ENCODE data around the gene SCFD2.
"Not testable (repeated sequence)": the region's sequence is repeated elsewhere in the genome, so short reads cannot be mapped to it uniquely, and the experiment has no call there.

The SCFD2 gene

DNA sequence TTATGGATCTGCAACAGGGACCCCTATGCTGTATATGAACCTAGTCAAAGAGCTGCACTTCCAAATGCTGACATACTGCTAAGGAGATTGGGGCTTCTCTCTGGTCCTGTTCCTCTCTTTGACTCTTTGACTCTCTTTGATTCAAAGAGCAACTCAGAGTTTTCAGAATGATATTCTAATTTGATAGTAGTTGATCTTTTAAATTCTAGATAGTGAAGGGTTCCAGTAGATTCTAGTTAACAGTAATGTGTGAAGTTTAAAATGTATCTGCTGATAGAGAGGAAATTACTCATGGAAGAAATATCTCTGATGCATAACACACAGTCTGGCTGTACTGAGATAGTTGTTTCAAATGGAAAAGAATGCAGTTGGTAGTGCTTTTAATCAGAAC, 264.7 kb downstream of the SCFD2 start:
- DNase-seq (ENCODE audit: low spot score) = no peak

DNA sequence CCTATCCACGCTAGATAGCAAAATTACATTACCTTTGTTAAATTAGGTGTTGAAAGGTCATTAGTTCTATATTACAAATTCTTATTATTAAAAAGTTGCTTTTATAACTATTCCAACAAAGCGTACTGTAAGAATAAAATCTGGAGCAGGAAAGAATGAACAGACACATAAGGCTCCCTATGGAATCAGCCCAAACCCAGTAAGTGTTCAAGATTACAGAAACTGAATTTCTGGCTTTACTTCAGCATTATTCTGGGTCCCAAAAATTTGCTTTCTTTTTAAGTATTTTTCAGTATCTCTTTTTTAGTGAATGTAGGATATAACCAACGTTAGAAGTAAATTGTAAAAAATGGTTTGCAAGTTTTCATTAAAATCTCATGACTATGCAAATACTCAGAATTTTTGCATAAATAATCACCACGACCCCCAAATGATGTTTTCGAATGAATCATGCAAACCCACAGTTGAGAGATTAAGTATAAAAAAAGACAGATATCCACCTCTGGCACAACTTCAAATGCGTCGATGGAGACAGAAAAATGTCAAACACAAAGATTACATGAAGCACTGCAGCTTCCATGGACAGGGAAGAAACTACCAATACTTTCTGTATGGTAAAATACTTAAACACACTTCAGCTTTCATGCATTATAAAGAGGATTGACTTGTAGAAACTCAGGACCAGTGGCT, 265.2 kb downstream of the SCFD2 start:
- DNase-seq (ENCODE audit: low spot score) = no peak

GRCh38 chr4:53098681-53099121, 267.2 kb downstream of the SCFD2 start:
- no peak for DNase-seq (ENCODE audit: low spot score)

GRCh38 chr4:53094040-53094439, 271.8 kb downstream of the SCFD2 start:
- no peak for DNase-seq (ENCODE audit: low spot score)

DNA sequence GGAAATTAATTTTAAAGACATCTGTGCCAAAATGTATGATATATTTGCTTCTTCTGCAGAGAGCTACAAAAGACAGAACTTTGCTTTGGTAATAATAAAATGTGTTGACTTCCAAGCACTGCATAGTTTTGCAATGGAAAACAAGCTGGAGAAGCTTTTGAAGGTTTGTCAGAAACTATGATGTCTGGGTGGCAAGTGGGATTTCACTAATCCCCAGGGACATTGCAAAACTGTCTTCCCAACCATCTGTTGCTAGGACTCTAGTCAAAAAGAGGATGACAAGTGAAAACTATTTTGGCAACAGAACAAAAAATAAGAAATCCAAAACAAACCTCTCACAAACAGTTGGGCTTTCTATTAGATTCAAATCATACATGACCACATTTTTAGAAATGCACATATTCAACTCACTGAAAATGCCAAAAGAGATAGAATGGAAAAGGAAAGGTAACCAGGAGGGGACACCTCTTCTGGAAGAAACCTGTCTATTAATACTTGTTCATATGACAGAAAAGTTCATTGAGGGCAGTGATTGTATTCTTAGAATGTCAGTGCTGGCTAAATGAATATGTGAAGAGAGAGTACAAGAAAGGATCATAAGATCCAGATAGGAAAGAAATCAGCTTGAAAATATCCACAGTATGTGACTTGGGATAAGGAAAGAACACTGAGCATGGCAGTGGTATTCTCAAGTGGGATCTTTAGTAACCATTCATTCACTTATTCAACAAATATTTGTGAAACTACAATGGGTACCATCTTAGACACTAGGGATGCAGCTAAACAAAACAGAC, 275.7 kb downstream of the SCFD2 start:
- no peak for DNase-seq (ENCODE audit: low spot score)

- no peak for DNase-seq (ENCODE audit: low spot score)
These were observed 277.7 kb downstream of the SCFD2 start for GRCh38 chr4:53088152-53088551.

DNA sequence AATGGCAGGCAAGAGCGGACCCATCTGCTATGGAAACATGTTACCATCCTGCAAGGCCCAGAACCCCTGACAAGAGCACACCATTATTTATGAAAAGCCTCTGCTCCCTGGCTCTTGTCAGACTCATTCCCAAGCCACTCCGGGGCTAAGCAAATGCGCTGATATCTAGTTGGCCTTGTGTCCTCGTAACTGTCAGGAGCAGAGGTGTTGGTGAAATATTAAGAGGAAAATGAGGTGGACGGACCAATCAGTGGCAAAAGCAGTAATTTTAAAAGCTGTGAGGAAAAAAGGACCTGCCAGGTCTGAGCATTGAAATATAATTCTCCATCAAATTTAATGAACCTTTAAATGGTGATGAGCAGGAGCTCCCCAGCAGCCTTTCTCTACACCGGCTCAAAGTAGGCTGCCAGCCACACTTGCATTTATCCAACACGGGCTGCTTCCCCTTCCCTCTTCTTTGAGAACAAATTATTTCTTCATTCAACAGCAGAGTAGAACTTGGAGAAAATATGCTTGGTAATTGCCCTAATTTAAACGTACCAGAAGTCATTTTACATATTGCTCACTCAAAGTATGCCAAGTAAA, 289.4 kb downstream of the SCFD2 start:
- DNase-seq (ENCODE audit: low spot score) = no peak

- DNase-seq (ENCODE audit: low spot score) = no peak
These were observed 290.6 kb downstream of the SCFD2 start for GRCh38 chr4:53075162-53075785.

- no peak for DNase-seq (ENCODE audit: low spot score)
These were observed 297.0 kb downstream of the SCFD2 start for GRCh38 chr4:53068755-53069330.

DNA sequence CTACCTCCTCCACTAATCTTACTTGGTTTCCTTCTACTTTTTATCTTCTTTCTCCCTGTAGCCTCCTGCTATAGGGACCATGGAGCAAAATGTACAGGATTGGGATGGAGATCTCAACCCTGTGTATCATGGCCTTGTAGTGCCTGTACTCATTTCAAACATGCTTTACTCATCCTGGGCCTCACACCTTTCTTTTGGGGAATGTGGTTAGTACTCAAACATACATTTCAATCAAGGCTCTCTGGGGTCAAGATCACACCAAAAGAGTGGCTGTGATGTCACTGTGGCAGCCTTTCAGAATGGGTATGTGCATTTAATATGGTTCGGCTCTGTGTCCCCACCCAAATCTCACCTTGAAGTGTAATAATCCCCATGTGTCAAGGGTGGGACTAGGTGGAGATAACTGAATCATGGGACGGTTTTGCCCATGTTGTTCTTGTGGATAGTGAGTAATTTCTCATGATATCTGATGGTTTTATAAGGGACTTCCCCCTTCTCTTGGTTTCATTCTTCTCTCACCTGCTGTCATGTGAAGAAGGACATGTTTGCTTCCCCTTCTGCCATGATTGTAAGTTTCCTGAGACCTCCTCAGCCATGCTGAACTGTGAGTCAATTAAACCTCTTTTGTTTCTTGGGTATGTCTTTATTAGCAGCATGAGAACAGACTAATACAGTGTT, 298.6 kb downstream of the SCFD2 start:
- no peak for DNase-seq (ENCODE audit: low spot score)

- no peak for DNase-seq (ENCODE audit: low spot score)
These were observed 299.7 kb downstream of the SCFD2 start for GRCh38 chr4:53066155-53066554.

DNA sequence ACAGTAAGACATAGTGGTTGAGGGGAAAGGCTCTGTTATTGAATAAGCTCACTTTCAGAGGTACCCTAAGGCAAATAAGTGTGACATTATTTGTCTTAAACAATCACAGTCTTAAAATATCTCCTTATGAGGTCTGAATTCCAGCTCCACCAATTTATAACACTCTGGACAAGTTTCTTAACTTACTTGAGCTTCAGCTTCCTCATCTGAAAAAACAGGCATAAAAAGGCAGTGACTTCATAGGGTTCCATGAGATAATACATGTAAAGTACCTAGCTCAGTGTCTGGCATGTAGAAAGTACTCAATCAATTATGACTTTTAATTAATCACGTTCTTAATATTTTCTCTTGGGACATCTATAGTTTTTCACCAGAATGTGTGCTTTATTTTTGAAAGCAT, 301.3 kb downstream of the SCFD2 start:
- DNase-seq (ENCODE audit: low spot score) = no peak

DNA sequence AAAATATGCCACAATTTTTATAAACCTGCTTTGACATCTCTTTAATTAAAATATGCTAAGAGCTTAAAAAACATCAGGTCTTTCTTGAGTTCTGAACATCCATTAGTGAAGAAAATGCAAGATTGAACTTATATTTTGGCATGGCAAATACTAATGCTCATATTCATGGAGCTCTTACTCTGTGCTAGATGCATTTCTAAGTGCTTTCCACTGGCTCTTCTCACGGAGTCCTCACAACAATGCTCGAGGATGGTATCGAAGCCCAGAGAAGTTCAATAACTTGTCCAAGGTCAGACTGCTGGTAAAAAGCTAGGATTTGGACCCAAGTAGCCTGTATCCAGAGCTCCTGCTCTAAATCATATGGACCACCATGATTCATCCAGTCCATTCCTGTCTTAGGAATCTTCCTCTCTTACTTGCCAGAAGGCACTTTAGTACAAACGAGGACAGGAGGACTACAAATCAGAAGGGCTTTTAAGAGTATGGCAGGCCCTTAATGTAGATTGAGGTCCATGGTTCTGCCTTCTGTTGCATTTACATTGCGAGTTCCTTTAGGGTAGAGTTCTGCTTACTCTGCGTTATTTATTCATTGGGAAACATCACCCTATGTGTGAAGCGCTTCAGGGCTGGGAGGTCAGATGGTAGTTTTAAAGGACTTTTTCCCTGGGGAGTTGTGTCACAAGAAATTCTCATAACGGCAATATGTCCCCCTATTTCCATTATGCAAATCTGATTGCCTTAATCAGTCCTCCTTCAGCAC, 304.6 kb downstream of the SCFD2 start:
- no peak for DNase-seq (ENCODE audit: low spot score)

DNA sequence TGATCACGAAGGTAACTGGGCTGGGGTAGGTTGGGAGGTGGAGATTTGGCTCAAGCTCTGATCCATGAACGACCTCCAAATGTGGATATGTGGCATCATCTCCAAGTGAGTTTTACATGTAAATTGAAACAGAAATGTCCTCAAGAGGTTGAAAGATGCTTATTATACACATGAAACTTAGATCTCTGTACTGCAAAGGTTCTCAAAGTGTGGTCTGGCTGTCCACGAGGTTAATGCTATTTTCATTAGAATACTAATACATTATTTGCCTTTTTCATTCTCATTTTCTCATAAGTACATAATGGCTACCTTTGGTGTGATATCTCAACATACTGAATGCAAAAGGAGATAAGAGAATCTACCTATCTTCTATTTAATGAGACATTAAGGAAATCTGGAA, 305.6 kb downstream of the SCFD2 start:
- DNase-seq (ENCODE audit: low spot score) = no peak

DNA sequence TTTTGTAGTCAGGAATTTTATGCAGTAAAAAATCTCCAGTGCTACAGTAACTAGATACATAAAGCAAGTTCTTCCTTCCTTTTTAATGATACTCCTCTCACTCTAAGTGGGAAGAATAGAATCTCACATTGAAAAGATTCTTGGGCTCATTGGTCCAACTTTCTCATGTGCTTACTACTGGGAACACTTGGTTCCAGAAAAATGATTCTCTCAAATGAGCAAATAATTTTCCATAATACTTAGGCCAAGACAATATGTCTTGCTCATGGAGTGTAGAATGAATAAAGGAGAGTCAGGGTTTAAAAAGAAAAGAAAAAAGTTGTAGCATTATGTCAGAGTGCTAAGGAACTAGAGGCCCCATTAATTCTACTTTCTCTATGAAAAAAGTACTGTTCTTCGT, 306.0 kb downstream of the SCFD2 start:
- DNase-seq (ENCODE audit: low spot score) = no peak

DNA sequence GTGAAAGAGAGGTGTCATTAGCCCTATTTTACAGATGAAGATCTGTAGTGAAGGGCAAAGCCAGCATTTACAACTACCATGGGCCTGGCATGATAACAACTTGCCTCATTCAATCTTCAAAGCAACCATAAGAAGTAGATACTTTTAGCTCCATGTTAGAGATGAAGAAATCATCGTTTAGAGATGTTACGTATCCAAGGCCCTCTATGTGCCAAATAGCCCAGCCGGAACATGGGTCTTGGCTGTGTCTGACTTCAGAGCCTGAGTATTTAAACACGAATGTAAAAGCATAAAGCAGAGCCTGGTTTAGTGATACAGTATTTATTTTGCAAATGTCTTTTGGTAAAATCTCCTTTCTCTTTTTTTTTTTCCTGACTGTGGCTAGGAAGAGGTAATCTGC, 306.6 kb downstream of the SCFD2 start:
- no peak for DNase-seq (ENCODE audit: low spot score)

GRCh38 chr4:53057679-53058078, 308.2 kb downstream of the SCFD2 start:
- DNase-seq (ENCODE audit: low spot score) = no peak

DNA sequence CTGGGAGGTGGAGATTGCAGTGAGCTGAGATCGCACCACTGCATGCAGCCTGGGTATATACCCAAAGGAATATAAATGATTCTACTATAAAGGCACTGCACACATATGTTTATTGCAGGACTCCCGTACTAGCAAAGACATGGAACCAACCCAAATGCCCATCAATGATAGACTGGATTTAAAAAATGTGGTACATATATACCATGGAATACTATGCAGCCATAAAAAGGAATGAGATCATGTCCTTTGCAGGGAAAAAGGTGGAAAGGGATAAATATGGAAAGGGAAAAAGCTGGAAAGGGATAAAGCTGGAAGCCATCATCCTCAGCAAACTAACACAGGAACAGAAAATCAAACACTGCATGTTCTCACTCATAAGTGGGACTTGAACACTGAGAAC, 308.8 kb downstream of the SCFD2 start:
- DNase-seq (ENCODE audit: low spot score) = not testable (repeated sequence)

- no peak for DNase-seq (ENCODE audit: low spot score)
These were observed 310.0 kb downstream of the SCFD2 start for GRCh38 chr4:53055716-53056403.

GRCh38 chr4:53055274-53055673, 310.6 kb downstream of the SCFD2 start:
- no peak for DNase-seq (ENCODE audit: low spot score)

Measured in hematopoietic multipotent progenitor cell treated with erythropoietin and hydrocortisone succinate and interleukin-3 and kit ligand, for 15 days (in vitro differentiated cells).